ENCODE results near the gene CCDC146.

- TF ChIP-seq POLR2A (IDR thresholded peaks at IDR 0.05; ENCODE audit: low read length) (no peak), GATA1 (IDR thresholded peaks at IDR 0.05; ENCODE audit: low read depth, low read length) (no peak)
Observed at GRCh38 chr7:77337456-77337990, 215.1 kb downstream of the CCDC146 start.

Data from erythroblast (primary cell).